BLaER1 (cell line): ENCODE measurements around the gene BHLHE41.

ENCODE experiments used
- H3K27ac ChIP-seq: shearing (Covaris generic); formaldehyde crosslinking; 2 replicates; pipeline ENCODE4 v1.8.1; 2022
- H3K27me3 ChIP-seq: shearing (Covaris generic); formaldehyde crosslinking; 2 replicates; pipeline ENCODE4 v1.8.1; 2022
- H3K36me3 ChIP-seq: shearing (Covaris generic); formaldehyde crosslinking; 2 replicates; pipeline ENCODE4 v1.8.1; 2022
- H3K4me1 ChIP-seq: shearing (Covaris generic); formaldehyde crosslinking; 2 replicates; pipeline ENCODE4 v1.8.1; 2022
- H3K4me2 ChIP-seq: shearing (Covaris generic); formaldehyde crosslinking; 2 replicates; pipeline ENCODE4 v1.8.1; 2022
- H3K4me3 ChIP-seq: shearing (Covaris generic); formaldehyde crosslinking; 2 replicates; pipeline ENCODE4 v1.8.1; 2022
- H3K9ac ChIP-seq: shearing (Covaris generic); formaldehyde crosslinking; 2 replicates; pipeline ENCODE4 v1.8.1; 2022
- H3K9me3 ChIP-seq: shearing (Covaris generic); formaldehyde crosslinking; 2 replicates; pipeline ENCODE4 v1.8.1; 2022
- H4K20me1 ChIP-seq: shearing (Covaris generic); formaldehyde crosslinking; 2 replicates; pipeline ENCODE4 v1.8.1; 2022
- Cebpa-rat ChIP-seq: shearing (Covaris generic); IDR thresholded peaks from 2 replicates; pipeline ENCODE4 v1.8.1; 2022

Gene BHLHE41

DNA sequence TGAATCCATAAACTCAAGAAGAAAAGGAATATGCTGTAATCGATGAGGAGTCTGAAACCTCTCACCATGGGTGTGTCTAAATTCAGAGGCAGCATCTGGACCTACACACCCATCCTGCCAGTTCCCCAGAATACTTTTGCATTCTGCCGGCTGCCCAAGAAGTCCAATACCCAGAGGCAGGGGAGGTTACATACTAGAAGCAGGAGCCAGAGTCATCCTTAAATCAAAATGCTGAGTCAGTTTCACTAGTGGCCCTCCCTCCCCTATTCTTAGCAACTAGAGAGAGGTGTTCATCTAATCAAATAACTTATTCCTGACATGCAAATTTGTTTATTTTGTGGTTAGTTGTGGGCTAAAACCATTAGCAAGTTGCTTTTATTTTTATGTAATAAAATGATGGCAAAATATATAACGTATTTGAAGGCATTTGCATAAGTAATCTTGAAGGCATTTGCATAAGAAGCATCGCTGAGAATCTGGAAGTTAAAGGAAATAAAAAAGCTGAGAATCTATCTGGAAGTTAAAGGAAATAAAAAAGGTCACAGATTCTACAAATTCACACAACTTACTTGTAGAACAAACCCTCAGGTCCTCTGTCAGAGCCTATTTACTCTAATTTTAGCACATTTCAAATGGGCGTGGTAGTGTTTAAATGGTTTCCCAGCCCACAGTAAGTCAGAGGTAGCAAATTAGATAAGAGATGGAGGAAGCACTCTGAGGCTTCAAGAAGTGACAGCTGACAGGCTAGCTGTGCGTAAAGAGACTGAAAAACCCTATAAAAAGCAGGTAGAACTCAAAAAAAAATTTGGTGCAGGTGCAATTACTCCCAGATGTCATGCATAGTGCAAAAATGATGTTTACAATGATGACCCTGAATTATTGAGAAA is 7.8 kb downstream of the BHLHE41 start:
- TF ChIP-seq Cebpa-rat: no peak
- Histone ChIP-seq H3K9me3 (no peaks in the 10 kb centered on the region), H3K4me1 (peaks cover 18% of the 10 kb centered on the region), H3K4me2 (no peak overlapping the region), H4K20me1 (peaks cover 19% of the 10 kb centered on the region), H3K4me3 (no peak overlapping the region), H3K36me3 (no peaks in the 10 kb centered on the region), H3K27ac (no peak overlapping the region), H3K27me3 (peaks cover 73% of the 10 kb centered on the region), H3K9ac (no peak overlapping the region)

DNA sequence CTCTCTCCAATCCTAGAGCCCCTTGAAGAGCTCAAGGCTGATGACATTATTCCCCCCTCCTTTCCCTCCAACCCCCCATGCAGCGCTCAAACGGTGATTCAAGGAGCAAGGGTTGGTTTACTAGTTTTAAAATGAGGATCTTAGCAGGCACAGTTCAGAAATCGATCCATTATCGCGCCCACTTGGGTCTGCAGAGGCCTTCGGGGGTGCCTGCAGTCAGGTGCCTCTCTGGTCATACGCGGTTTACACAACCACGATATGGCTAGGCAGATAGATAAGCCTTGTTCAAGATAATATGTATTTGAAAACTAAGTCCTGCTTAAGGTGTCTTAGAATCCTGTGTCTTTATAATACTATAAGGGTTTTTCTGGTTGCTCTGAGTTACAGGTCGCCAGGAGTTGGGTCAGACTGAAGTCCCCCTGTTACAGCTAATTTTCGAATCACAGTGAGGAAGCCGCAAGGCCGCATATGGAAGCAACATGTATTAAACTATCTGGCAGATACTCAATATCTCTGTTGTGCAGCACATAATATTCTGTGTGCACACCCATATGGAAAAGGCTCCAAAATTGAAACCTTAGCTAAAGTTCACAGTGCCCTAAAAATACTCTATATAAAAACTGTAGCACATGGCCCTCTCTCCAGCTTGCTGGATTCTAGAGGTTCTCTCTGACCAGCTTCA is 10.0 kb downstream of the BHLHE41 start:
- Histone ChIP-seq H3K27me3 (peaks cover 51% of the 10 kb centered on the region), H3K4me3 (peak overlapping the region; percentile 70), H3K27ac (no peak overlapping the region), H3K4me2 (peak overlapping the region; percentile 93), H3K9me3 (no peaks in the 10 kb centered on the region), H3K4me1 (peaks cover 15% of the 10 kb centered on the region), H4K20me1 (no peaks in the 10 kb centered on the region), H3K9ac (no peak overlapping the region), H3K36me3 (no peaks in the 10 kb centered on the region)
- TF ChIP-seq Cebpa-rat: no peak

GRCh38 chr12:26113853-26114719 is 10.8 kb downstream of the BHLHE41 start:
- Histone ChIP-seq H3K9me3 (no peaks in the 10 kb centered on the region), H3K27me3 (peaks cover 44% of the 10 kb centered on the region), H4K20me1 (no peaks in the 10 kb centered on the region), H3K4me2 (peak overlapping the region; percentile 93), H3K9ac (peak overlapping the region; percentile 59; the same call in 1 of the 2 replicates), H3K27ac (no peak overlapping the region), H3K4me3 (peak overlapping the region; percentile 70), H3K36me3 (no peaks in the 10 kb centered on the region), H3K4me1 (peaks cover 15% of the 10 kb centered on the region)
- TF ChIP-seq Cebpa-rat: no peak

DNA sequence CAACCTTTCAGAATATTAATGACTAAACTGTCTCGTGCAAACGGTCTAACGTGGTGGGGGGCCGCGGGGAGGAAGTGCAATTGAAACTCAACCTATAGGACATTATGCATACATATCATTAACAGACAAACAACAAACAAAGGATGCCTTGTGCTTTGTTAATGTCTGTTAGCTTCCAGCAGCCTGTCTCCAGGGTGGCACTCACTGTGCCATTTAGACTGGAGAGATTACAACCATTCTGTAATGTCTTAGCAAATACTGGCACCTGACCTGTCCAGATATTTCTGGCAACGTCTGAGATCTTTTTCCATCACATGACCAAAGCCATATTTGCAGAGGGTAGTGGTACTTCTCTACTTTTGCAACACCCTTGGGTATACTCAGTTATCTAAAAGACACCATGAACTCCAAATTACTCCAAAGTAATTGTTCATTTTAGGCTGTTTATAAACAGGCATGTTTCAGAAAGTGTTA is 11.6 kb downstream of the BHLHE41 start:
- no peaks in the 10 kb centered on the region for H3K9me3 ChIP-seq
- H3K4me3 ChIP-seq: no peak overlapping the region

GRCh38 chr12:26112703-26113147 is 12.1 kb downstream of the BHLHE41 start:
- Histone ChIP-seq H4K20me1 (no peaks in the 10 kb centered on the region), H3K4me3 (no peak overlapping the region), H3K27me3 (peaks cover 40% of the 10 kb centered on the region), H3K27ac (no peak overlapping the region), H3K4me2 (no peak overlapping the region), H3K36me3 (no peaks in the 10 kb centered on the region), H3K9ac (no peak overlapping the region), H3K9me3 (no peaks in the 10 kb centered on the region), H3K4me1 (peaks cover 15% of the 10 kb centered on the region)
- TF ChIP-seq Cebpa-rat: no peak

More for the DNA sequence above, 11.6 kb downstream of the BHLHE41 start:
- Histone ChIP-seq H3K27me3 (peaks cover 43% of the 10 kb centered on the region), H3K36me3 (no peaks in the 10 kb centered on the region), H3K27ac (no peak overlapping the region), H3K9ac (no peak overlapping the region), H4K20me1 (no peaks in the 10 kb centered on the region), H3K4me2 (peak overlapping the region; percentile 93), H3K4me1 (peaks cover 15% of the 10 kb centered on the region)
- no peak for TF ChIP-seq Cebpa-rat

GRCh38 chr12:26112232-26112631 is 12.6 kb downstream of the BHLHE41 start:
- no peak overlapping the region for H3K4me2 ChIP-seq
- peaks cover 15% of the 10 kb centered on the region for H3K4me1 ChIP-seq
- H3K9ac ChIP-seq: no peak overlapping the region

DNA sequence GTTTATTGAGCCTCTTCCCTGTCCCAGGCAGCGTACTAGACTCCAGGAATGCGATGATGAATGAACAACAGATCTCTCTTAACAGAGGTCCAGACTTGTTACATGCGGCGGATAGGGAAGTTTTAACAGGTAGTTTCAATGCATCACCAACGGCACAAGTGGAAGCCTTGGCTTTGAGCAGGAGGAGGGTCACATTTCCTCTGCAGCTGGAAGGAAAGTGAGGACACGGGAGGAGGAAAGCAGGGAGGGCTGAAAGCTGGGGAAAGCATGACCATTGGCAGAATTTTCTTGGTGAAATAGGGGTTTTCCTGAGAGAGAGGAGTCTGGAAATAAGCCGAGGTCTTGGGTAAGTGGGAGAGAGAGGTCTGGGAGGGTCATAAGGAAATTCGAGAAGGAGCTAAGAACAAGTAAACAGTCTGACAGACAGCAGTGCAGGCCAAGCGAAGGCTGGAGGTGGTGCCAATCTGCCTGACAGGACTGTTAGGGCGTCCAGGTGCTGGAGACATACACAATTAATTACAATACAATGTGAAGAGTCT is 15.4 kb downstream of the BHLHE41 start:
- H3K4me1 ChIP-seq: peaks cover 15% of the 10 kb centered on the region

More at GRCh38 chr12:26112232-26112631, 12.6 kb downstream of the BHLHE41 start:
- no peak overlapping the region for H3K27ac ChIP-seq
- peaks cover 37% of the 10 kb centered on the region for H3K27me3 ChIP-seq
- H3K4me3 ChIP-seq: no peak overlapping the region
- no peaks in the 10 kb centered on the region for H3K9me3 ChIP-seq
- no peaks in the 10 kb centered on the region for H3K36me3 ChIP-seq
- TF ChIP-seq Cebpa-rat: no peak
- no peaks in the 10 kb centered on the region for H4K20me1 ChIP-seq

DNA sequence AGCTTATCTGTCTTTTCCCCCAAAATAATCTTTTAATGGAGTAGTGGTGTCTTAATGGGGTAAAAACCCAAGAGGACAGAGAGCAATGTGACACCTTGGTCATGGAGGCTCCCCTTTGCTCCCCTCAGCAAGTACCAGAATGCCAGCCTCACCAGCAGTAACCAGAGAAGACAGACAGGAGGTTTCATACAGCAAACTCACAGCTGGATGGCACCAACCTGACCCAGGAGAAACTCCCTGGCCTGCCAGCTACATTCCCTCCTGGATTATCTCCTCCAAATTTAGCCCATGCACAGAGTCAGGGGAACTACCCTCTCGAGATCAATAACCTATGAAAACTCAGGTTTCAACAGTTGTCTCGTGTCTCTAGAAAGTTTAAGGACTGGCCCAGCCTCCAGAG is 15.9 kb downstream of the BHLHE41 start:
- H3K36me3 ChIP-seq: no peaks in the 10 kb centered on the region
- no peak overlapping the region for H3K4me3 ChIP-seq
- no peak for TF ChIP-seq Cebpa-rat
- H3K27me3 ChIP-seq: peaks cover 14% of the 10 kb centered on the region
- H3K27ac ChIP-seq: no peak overlapping the region
- H3K9ac ChIP-seq: no peak overlapping the region
- H3K4me2 ChIP-seq: no peak overlapping the region
- H3K4me1 ChIP-seq: peaks cover 11% of the 10 kb centered on the region
- H3K9me3 ChIP-seq: no peaks in the 10 kb centered on the region
- H4K20me1 ChIP-seq: no peaks in the 10 kb centered on the region

More for the DNA sequence above, 15.4 kb downstream of the BHLHE41 start:
- TF ChIP-seq Cebpa-rat: no peak
- Histone ChIP-seq H3K36me3 (no peaks in the 10 kb centered on the region), H3K4me2 (no peak overlapping the region), H3K9me3 (no peaks in the 10 kb centered on the region), H3K4me3 (no peak overlapping the region), H3K27me3 (peaks cover 19% of the 10 kb centered on the region), H3K27ac (no peak overlapping the region), H4K20me1 (no peaks in the 10 kb centered on the region), H3K9ac (no peak overlapping the region)

DNA sequence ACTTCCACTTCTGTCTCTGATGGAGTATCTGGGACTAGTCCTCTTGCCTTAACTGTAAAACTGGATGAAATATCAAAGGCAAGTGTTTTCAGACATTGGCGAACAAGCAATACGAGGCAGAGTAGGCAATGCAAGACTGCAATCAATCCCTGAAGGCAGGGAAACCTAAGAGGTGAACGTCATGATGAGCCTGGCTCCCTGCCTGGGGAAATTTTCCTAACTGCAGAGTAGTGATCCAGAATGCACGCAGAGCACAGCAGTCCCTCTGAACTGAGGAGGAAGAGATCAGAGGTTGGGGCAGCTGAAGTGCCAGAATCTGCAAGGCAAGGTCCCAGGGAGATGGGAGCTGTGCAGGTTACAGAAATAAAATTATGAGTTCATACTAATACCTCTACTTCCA is 18.5 kb downstream of the BHLHE41 start:
- no peaks in the 10 kb centered on the region for H3K27me3 ChIP-seq
- H4K20me1 ChIP-seq: no peaks in the 10 kb centered on the region
- no peak overlapping the region for H3K4me3 ChIP-seq
- no peaks in the 10 kb centered on the region for H3K36me3 ChIP-seq
- H3K4me2 ChIP-seq: no peak overlapping the region
- H3K9me3 ChIP-seq: no peaks in the 10 kb centered on the region
- H3K9ac ChIP-seq: no peak overlapping the region
- no peaks in the 10 kb centered on the region for H3K4me1 ChIP-seq
- no peak overlapping the region for H3K27ac ChIP-seq
- TF ChIP-seq Cebpa-rat: no peak
